Gastrocnemius medialis (tissue), 4 donors: Measurements from ENCODE around the gene CYTIP. TPM values are rescaled to one million over a fixed set of nuclear protein-coding genes. Genes with fewer than 3 reads are reported as not detected.

Source experiments
- ATAC-seq, 2 donors: fragments of 150-250 bp; one replicate each; pipeline ENCODE4 v1.9.1; 2016
- DNase-seq, 2 donors: peaks; one replicate each; pipeline ENCODE4 v3.0.0-alpha.2; 2019
- H3K27ac ChIP-seq, 4 donors: fragments of 200-600 bp; sonication (generic); 1 replicate in 1 of 4; 2 replicates in 3 of 4; pipeline ENCODE4 v1.5.1; 2016 to 2018; ENCODE audit warnings: mild to moderate bottlenecking in 2 of 4, moderate library complexity in 1 of 4
- H3K27me3 ChIP-seq, 3 donors: fragments of 200-600 bp; sonication (generic) in 2 of 3; 1 replicate in 1 of 3; 2 replicates in 2 of 3; pipeline versions ENCODE4 v1.5.1 to v1.6.0; 2016 to 2019; ENCODE audit warnings: mild to moderate bottlenecking in 1 of 3, moderate library complexity in 1 of 3
- H3K36me3 ChIP-seq, 2 donors: fragments of 200-600 bp; sonication (generic) in 1 of 2; one replicate each; pipeline ENCODE4 v1.5.1; 2017 to 2018
- H3K4me1 ChIP-seq, 2 donors: fragments of 200-600 bp; sonication (generic) in 1 of 2; one replicate each; pipeline ENCODE4 v1.5.1; 2016 to 2017; ENCODE audit warnings: mild to moderate bottlenecking in 2 of 2
- H3K4me3 ChIP-seq, 4 donors: fragments of 200-600 bp; sonication (generic) in 3 of 4; 1 replicate in 1 of 4; 2 replicates in 3 of 4; pipeline ENCODE4 v1.5.1; 2016 to 2019; ENCODE audit warnings: mild to moderate bottlenecking in 2 of 4
- H3K9me3 ChIP-seq, 3 donors: fragments of 200-600 bp; sonication (generic) in 2 of 3; 1 replicate in 1 of 3; 2 replicates in 2 of 3; pipeline ENCODE4 v1.5.1; 2016 to 2019
- POLR2A ChIP-seq, 2 donors: fragments of 450-650 bp; IDR thresholded peaks; one replicate each; pipeline ENCODE4 v1.6.1; 2017; ENCODE audit warnings: antibody characterized with exemption in 2 of 2, mild to moderate bottlenecking in 2 of 2, moderate library complexity in 2 of 2
- in situ Hi-C, 4 donors: fragments of 200-750 bp; cut with MboI; loops; one replicate each; pipeline versions ENCODE4 v1.15.0 to v1.8.0; 2017; ENCODE audit warnings: low sequenced_read_pairs in 4 of 4
- intact Hi-C: fragments of 100-400 bp; cut with DNase I; formaldehyde crosslinking; loops from one replicate; pipeline ENCODE4 v1.15.1; 2023; ENCODE audit warnings: low total_unique reads
- total RNA-seq, 4 donors: library from RNA; depleted of rRNA; stranded (reverse); fragments of >200 nt; gene quantifications; one replicate each; pipeline versions ENCODE4 v1.1.0 to v1.2.3, GENCODE V29; 2016
- TF ChIP-seq, protein P1 (sequence below), 5 experiments: fragments of 450-650 bp in 3 of 5; fragments of 200-600 bp in 2 of 5; sonication (generic) in 2 of 5; IDR thresholded peaks in 4 of 5; conservative IDR thresholded peaks in 1 of 5; 1 replicate in 4 of 5; 2 replicates in 1 of 5; pipeline ENCODE4 v1.5.1; 2016 to 2019; ENCODE audit warnings: antibody characterized with exemption in 5 of 5, mild to moderate bottlenecking in 3 of 5, moderate library complexity in 3 of 5

Gene CYTIP
- total RNA-seq, 4 donors from 2014 or later = 0.19 to 1.9 (median 1.6) TPM

GRCh38 chr2:157473581-157473980 lies 29.7 kb upstream of the CYTIP start:
- Histone ChIP-seq H3K9me3 (no peaks in the 10 kb centered on the region), H3K4me1 (no peaks in the 10 kb centered on the region), H3K27me3 (no peaks in the 10 kb centered on the region), H3K4me3 (no peak overlapping the region), H3K27ac (no peak overlapping the region), H3K36me3 (no peaks in the 10 kb centered on the region)
- TF ChIP-seq, protein P1, sequence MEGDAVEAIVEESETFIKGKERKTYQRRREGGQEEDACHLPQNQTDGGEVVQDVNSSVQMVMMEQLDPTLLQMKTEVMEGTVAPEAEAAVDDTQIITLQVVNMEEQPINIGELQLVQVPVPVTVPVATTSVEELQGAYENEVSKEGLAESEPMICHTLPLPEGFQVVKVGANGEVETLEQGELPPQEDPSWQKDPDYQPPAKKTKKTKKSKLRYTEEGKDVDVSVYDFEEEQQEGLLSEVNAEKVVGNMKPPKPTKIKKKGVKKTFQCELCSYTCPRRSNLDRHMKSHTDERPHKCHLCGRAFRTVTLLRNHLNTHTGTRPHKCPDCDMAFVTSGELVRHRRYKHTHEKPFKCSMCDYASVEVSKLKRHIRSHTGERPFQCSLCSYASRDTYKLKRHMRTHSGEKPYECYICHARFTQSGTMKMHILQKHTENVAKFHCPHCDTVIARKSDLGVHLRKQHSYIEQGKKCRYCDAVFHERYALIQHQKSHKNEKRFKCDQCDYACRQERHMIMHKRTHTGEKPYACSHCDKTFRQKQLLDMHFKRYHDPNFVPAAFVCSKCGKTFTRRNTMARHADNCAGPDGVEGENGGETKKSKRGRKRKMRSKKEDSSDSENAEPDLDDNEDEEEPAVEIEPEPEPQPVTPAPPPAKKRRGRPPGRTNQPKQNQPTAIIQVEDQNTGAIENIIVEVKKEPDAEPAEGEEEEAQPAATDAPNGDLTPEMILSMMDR (IDR thresholded peaks at IDR 0.05 in 4 of 5, conservative IDR thresholded peaks at IDR 0.05 in 1 of 5) = no peak
- TF ChIP-seq POLR2A (IDR thresholded peaks at IDR 0.05) = no peak
- in situ Hi-C loops = no loop called here
- ATAC-seq (no peak), DNase-seq (no peak)
- intact Hi-C loops = no loop called here

- H3K36me3 ChIP-seq = no peaks in the 10 kb centered on the region
- no peaks in the 10 kb centered on the region for H3K9me3 ChIP-seq
- intact Hi-C loops = no loop called here
- ATAC-seq (no peak), DNase-seq (no peak)
- no peak overlapping the region for H3K4me3 ChIP-seq
- TF ChIP-seq, protein P1 (IDR thresholded peaks at IDR 0.05 in 4 of 5, conservative IDR thresholded peaks at IDR 0.05 in 1 of 5) = no peak
- no peak for TF ChIP-seq POLR2A (IDR thresholded peaks at IDR 0.05)
- H3K27me3 ChIP-seq = no peaks in the 10 kb centered on the region
- in situ Hi-C loops = no loop called here
- H3K27ac ChIP-seq = no peak overlapping the region
- H3K4me1 ChIP-seq = no peaks in the 10 kb centered on the region
Measured at GRCh38 chr2:157471078-157471477, 27.2 kb upstream of the CYTIP start.

GRCh38 chr2:157470321-157470720 lies 26.4 kb upstream of the CYTIP start:
- Histone ChIP-seq H3K27me3 (no peaks in the 10 kb centered on the region), H3K4me1 (no peaks in the 10 kb centered on the region), H3K36me3 (no peaks in the 10 kb centered on the region), H3K9me3 (no peaks in the 10 kb centered on the region), H3K27ac (no peak overlapping the region), H3K4me3 (no peak overlapping the region)
- DNase-seq (no peak), ATAC-seq (no peak)
- intact Hi-C loops = no loop called here
- in situ Hi-C loops = no loop called here
- no peak for TF ChIP-seq POLR2A (IDR thresholded peaks at IDR 0.05)
- TF ChIP-seq, protein P1 (IDR thresholded peaks at IDR 0.05 in 4 of 5, conservative IDR thresholded peaks at IDR 0.05 in 1 of 5) = no peak

- H3K4me3 ChIP-seq = no peak overlapping the region
- H3K4me1 ChIP-seq = no peaks in the 10 kb centered on the region
- H3K27me3 ChIP-seq = no peaks in the 10 kb centered on the region
- DNase-seq (no peak), ATAC-seq (no peak)
- TF ChIP-seq POLR2A (IDR thresholded peaks at IDR 0.05) = no peak
- TF ChIP-seq, protein P1 (IDR thresholded peaks at IDR 0.05 in 4 of 5, conservative IDR thresholded peaks at IDR 0.05 in 1 of 5) = no peak
- no peaks in the 10 kb centered on the region for H3K9me3 ChIP-seq
- no peaks in the 10 kb centered on the region for H3K36me3 ChIP-seq
- intact Hi-C loops (no loop called here), in situ Hi-C loops (no loop called here)
- no peak overlapping the region for H3K27ac ChIP-seq
Measured at GRCh38 chr2:157469726-157470125, 25.8 kb upstream of the CYTIP start.
